Left renal cortex interstitium (tissue), 4 donors: ENCODE results near the gene RPL23. TPM values are rescaled to one million over a fixed set of nuclear protein-coding genes. Genes with fewer than 3 reads are reported as not detected.

Experiments used
- DNase-seq, 4 donors: peaks; one replicate each; pipeline ENCODE4 v3.0.0-alpha.2; 2013; ENCODE audit warnings: low read depth in 4 of 4, low spot score in 2 of 4, missing footprints in 1 of 4
- polyA plus RNA-seq, 4 donors: library from polyadenylated mRNA; unstranded; fragments of 120-200 nt; gene quantifications; one replicate each; pipeline ENCODE4 v1.2.1, GENCODE V29; 2013; ENCODE audit not compliant: insufficient read length in 4 of 4

Gene RPL23
- polyA plus RNA-seq, 4 donors: 2,198 to 3,027 (median 2,568) TPM

DNA sequence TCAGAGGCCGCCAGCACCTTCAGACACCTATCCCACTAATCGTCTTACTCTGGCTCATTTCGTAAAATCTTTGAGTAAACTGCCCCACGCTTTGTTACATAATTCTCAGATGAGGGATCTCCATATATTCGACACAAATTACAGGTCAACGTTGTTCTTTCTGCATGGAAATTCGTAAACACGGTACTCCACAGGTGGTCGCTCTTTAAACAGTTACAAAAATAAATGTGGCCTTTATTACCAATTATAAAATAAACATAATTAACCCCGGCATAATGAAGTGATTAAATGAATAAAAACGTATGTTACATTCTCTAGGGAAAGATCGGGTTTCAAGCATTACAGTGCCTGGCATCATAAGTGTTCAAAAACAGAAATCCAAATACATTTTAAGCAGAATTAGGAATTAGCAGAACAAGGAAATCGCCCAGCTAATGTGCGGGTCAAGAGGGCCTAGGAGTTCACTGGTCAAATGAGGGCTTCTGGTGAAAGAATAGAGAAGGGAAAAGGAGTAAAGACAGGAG lies 53.2 kb downstream of the RPL23 start:
- DNase-seq: no peak

DNA sequence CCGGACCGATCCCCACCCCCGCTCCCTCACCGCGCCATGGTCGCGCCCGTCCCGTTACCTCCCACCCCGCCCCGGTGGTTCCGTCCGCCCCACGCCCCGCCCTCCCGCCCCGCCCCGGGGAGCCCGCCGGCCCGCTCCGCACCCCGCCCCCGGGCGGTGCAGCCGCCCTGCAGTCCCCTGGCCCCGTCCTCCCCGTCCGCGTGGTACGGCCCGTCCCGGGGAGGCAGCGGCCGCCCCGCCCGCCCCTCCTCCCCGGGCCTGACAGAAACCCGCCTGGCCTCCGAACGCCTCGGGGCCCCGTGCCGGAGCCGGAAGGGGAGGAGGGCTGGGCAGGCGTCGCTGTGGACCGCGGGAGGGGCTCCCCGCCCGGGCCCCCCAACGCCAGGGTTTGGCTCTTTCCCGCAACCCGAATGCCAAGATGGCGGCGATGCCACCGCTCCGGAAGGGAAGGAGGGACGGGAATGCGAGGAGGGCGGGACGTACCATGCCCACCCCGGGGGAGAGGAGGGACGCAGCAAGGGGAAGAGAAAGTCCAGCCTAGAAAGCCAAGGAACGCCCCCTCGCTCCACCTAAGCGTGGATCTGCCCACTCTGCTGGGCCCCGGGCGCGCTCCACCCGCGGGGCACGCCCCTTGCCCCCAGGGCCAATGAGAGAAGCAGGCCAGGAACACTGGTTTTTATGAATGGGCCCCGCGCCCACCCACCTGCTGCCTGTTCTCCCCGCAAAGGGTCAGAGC lies 53.9 kb downstream of the RPL23 start, which contains the start of gene PIP4K2B:
PIP4K2B (minus strand) TSS at position 56 of the 736 bp plus-strand sequence. CDS start 132 bp downstream, outside the sequence.
- DNase-seq: peak; percentile 91 to 96 (median 92)

DNA sequence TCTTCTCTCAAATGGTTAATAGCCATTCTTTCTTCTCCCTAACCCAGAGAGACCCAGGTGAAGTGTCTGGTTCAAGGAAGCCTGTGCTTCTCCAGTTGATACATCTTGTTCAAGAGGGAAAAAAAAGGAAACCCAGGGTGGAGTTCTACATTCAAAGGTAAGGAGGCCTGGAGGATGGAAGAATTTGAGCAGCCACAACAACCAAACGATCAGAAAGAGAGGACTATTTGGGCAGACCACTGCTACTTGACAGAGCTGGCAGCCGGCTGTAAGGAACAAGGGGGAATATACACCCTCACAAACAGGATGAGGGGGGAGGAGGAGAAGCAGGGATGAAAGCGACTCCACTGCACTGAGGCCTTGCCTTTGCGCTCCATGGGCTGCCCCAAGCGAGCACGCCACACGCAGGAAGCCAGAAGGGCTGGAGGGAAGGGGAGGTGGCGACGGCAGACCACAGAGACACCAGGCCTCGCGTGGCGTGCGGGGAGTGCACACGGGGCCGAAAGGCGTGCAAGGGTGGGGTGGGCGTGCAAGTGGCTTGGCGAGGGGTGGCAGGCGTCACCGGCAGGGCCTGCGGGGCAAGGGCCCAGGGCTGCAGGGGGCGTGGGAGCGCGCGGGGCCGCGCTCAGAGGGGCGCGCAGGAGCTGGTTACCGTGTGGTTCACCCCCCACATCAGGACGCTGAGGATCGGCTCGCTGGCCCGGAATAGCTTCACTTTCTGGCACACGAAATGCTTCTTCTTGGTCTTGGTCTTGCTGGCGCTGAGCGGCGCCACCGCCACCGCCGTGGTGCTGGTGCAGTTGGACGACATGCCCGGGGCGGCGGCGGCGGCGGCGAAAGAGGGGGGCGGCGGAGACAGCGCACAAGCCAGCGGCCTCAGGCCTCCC lies 54.7 kb downstream of the RPL23 start:
- peak in 2 of 4 donors; percentile 20 to 41 for DNase-seq

Other genes with a start within 250 kb of the RPL23 start
- gene SRCIN1, start 247.8 kb downstream of the RPL23 start, polyA plus RNA-seq: 1 to 10 TPM; 2.5 to 7.6 (median 4.7) TPM
- 1 to 10 TPM; 1.3 to 1.7 (median 1.5) TPM for gene EPOP, start 178.8 kb downstream of the RPL23 start, polyA plus RNA-seq
- 100 to 1,000 TPM in 2 of 4 donors, 10 to 100 TPM in 2; 57.8 to 152 (median 104) TPM for gene MLLT6, start 148.4 kb downstream of the RPL23 start, polyA plus RNA-seq
- 10 to 100 TPM; 10.3 to 17.2 (median 13.3) TPM for gene CISD3, start 123.4 kb downstream of the RPL23 start, polyA plus RNA-seq
- gene PCGF2, start 105.4 kb downstream of the RPL23 start, polyA plus RNA-seq: 100 to 1,000 TPM in 1 of 4 donors, 10 to 100 TPM in 3; 59.6 to 102 (median 86.8) TPM
- 100 to 1,000 TPM; 104 to 137 (median 125) TPM for gene PSMB3, start 101.0 kb downstream of the RPL23 start, polyA plus RNA-seq
- gene PIP4K2B, start 54.2 kb downstream of the RPL23 start, polyA plus RNA-seq: 10 to 100 TPM; 72.3 to 87.0 (median 76.9) TPM
- 10 to 100 TPM; 21.8 to 31.1 (median 29.1) TPM for gene CWC25, start 28.4 kb downstream of the RPL23 start, polyA plus RNA-seq
- gene LASP1, start 16.3 kb upstream of the RPL23 start, polyA plus RNA-seq: 100 to 1,000 TPM; 140 to 161 (median 151) TPM
- not detected for gene FBXO47, start 113.7 kb upstream of the RPL23 start, polyA plus RNA-seq